HG03097 (cell line): Measurements from ENCODE around the gene SPHK2.

Experiments
- ATAC-seq: cut with Tn5 transposase; IDR thresholded peaks from one replicate; pipeline ENCODE4 v1.9.1; 2021; ENCODE audit not compliant: unreplicated experiment, low FRiP score

Gene SPHK2

DNA sequence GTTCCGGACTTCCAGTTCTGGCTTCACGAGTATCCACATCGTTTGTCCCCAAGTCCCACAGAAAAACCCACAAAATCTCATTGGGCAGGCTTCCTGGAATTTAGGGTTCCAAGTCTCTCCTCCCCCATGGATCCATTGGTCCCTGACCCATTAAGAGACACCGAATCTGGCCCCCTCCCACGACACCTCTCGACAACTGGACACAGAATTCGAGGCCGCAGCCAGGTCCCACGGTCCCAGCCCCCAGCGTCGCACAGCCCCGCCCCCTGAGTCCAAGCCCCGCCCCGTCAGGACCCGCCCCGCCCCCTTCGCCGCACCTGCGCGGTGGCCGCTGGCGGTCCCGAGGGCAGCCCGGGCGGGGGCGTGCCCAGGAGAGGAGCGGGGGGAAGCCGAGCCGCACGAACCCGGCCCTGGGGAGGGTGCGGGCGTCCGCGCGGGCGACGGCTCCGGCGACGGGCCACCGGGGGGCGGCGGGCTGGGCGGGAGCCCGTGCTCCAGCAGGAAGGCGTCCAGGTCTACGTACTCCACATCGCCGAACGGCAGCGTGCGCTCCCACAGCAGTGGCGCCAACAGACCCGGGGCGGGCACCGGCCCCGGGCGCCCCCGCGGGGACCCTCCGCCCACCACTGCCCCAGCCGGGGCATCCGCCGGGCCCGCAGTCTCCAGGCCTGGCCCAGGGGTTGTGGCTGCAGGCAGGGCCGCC lies 16.1 kb downstream of the SPHK2 start:
- no peak for ATAC-seq

GRCh38 chr19:48635966-48636858 lies 16.9 kb downstream of the SPHK2 start:
- ATAC-seq = no peak

GRCh38 chr19:48636859-48637448 lies 17.6 kb downstream of the SPHK2 start, which contains the start of gene DBP:
Gene DBP, minus strand, starts transcription at chr19:48637379. Its CDS starts 385 bp downstream, at chr19:48636994.
- no peak for ATAC-seq

DNA sequence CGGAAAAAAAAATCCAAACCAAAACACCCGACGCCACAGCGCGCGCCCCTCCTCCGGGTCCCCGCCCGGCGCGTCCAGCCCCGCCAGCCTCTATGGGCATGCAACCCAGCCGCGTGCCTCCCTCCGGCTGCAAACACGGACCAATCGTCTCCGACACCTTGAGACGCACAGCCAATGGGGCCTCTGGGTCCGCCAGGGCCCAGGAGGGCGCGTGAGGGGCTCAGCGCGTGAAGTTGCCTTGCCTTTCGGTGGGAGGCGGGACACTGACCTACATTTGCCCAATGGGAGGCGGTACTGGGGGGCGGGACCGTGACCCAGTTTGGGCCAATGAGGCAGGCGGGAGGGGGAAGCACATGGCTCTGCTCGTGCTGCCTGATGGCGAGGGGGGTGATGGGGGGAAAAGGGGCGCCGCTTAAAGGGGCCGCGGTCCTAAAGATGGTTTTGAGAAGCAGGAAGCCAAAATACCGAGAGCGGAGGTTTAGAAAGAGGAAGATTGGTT lies 18.2 kb downstream of the SPHK2 start:
- peak; percentile 60 for ATAC-seq

GRCh38 chr19:48637948-48638830 lies 18.9 kb downstream of the SPHK2 start:
- peak; percentile 18 for ATAC-seq

- no peak for ATAC-seq
These were observed 19.6 kb downstream of the SPHK2 start for GRCh38 chr19:48638831-48639381.

GRCh38 chr19:48639483-48640375 lies 20.4 kb downstream of the SPHK2 start:
- no peak for ATAC-seq

DNA sequence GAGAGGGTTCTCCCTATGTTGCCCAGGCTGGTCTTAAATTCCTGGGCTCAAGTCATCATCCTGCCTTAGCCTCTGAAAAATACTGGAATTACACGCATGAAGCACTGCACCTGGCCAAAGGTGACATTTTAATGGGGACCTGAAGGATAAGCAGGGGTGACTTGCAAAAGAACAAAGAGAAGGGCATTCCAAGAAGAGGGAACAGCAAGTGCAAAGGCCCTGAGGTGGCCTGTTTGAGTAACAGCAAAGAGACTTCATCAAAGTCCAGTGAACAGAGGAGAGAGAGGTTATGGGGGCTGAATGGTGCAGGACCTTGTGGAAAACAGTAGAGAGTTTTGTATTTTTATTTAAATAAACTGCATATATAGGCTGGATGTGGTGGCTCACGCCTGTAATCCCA lies 22.5 kb downstream of the SPHK2 start:
- ATAC-seq = no peak

GRCh38 chr19:48642862-48643261 lies 23.6 kb downstream of the SPHK2 start:
- ATAC-seq = no peak

DNA sequence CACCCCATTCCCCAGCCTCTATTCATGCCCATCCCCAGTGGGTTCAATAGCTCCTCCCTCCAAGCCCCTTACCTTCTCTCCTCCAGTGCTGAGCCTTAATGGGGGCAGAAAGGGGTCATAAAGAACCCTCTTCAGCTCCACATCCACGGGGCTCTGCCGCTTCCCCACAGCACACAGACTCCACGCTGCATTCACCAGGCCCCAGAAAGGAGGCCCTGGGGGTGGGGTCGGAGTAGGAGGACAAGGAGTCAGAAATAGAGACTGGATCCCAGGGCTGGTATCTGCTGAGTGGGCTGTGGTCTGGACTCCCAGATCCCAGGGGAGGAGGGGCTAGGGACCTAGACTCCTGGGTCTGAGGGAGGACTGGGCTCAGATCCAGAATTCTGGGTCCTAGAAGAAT lies 25.0 kb downstream of the SPHK2 start:
- no peak for ATAC-seq

- peak; percentile 5 for ATAC-seq
These were observed 25.7 kb downstream of the SPHK2 start for GRCh38 chr19:48644839-48645619.

DNA sequence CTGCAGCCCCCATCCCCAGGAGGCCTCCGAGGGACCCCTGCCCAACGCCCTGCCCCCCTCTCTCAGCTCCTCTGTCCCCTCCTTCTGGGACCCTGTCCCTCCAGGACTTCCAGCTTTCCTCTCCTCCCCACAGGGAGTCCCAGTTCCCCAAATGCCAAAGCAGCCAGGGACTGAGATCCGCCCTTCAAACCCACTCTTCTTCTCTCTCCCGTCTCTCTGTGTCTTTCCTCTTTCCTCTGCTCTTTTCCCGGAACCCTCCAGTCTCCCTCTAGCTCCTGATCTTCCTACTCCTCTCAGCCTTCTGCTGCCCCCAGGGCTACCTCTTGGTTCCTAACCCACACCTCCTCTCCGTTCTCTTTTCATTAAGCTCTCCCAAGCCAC lies 26.3 kb downstream of the SPHK2 start:
- no peak for ATAC-seq

- peak; percentile 61 for ATAC-seq
These were observed 26.9 kb downstream of the SPHK2 start, which contains the start of gene CA11 for GRCh38 chr19:48646001-48646721. Gene CA11, minus strand, starts transcription at chr19:48646187. Its CDS starts 555 bp downstream, at chr19:48645632.

DNA sequence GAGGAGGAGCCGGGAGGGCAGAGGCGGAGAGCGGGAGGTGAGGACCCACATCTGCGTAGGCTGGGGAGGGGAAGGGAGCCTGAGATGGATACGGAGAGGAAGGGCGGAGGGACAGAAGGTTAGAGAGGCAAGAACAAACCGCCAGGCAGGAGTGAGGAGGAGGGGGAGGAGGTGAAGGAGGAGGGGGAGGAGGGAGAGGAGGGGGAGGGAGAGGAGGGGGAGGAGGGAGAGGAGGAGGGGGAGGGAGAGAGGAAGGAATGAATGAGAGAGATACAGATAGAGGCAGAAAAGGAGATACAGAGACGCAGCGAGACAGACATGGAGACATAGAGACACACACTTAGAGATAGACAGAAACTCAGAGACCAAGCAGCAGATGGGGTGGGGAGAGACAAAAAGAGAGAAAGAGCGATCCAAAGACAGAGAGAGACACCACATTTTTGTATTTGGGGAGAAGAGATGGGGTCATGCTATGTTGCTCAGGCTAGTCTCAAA lies 27.5 kb downstream of the SPHK2 start:
- ATAC-seq = no peak

DNA sequence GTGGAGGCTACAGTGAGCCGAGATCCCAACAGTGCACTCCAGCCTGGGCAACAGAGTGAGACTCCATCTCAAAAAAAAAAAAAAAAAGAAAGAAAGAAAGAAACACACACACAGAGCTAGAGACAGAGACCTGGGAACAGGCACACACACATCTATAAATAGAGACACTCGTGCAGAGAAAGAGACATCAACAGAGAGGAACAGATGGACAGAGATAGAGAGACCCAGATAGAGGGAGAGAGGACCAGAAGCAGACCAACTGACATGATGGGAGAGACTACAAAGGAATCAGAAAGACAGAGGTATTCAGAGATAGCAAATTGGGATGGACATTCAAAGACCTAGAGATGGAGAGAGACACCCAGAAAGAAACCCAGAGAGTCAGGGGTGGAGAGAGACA lies 28.8 kb downstream of the SPHK2 start:
- ATAC-seq = no peak

DNA sequence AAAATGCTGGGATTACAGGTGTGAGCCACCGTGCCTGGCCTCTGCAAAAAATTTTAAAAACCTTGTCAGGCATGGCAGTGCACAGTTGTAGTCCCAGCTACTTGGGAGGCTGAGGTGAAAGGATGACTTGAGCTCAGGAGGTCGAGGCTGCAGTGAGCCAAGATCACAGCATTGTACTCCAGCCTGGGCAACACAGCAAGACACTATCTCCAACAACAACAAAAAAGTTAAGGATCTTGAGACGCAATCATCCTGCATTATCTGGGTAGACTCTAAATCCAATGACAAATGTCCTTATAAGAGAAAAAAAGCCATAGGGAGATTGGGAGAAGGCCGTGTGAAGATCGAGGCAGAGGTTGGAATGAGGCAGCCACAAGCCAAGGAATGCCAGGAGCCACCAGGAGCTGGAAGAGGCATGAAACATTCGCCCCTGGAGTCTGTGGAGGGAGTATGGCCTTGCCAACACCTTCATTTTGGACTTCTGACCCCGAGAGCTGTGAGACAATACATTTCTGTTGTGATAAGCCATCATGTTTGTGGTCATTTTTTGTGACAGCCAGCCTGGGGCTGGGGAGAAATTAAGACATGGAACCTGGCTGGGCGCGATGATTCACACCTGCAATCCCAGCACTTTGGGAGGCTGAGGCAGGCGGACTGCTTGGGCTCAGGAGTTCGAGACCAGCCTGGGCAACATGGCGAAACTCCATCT lies 31.8 kb downstream of the SPHK2 start:
- ATAC-seq = no peak

DNA sequence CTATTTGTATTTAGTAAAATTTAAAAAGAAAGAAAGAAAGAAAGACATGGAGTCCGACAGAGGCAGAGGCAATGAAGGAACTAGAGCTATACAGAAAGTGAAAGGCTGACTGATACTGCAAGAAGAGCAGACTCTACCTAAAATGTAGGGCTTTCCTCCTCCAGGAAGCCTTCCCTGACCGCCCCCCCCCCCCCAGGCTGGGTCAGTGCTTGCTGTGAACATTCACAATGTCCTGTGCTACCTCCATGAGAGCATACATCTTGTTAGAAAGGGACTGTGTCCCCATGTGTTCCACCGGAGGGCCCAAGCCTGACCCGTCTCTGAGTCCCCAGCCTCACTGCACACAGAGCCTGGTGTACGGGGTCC lies 32.4 kb downstream of the SPHK2 start:
- ATAC-seq = no peak
